DND-41 (cell line): Measurements from ENCODE around the gene DDX27.

Experiments
- CTCF ChIP-seq: IDR thresholded peaks from 2 replicates; pipeline ENCODE4 v1.5.1; 2012; ENCODE audit warnings: borderline replicate concordance, low read length, moderate library complexity, mild to moderate bottlenecking; ENCODE audit not compliant: poor library complexity, severe bottlenecking; ENCODE audit errors: extremely low read depth
- EZH2 ChIP-seq: IDR thresholded peaks from 3 replicates; pipeline ENCODE4 v1.6.1; 2012; ENCODE audit warnings: borderline replicate concordance, low read depth, mild to moderate bottlenecking, moderate library complexity, low read length, inconsistent platforms; ENCODE audit not compliant: severe bottlenecking

GRCh38 chr20:49237531-49237930, 18.3 kb downstream of the DDX27 start:
- TF ChIP-seq CTCF (no peak), EZH2 (no peak)
